Smooth muscle cell (in vitro differentiated cells): ENCODE measurements around the gene ELF1. TPM values are rescaled to one million over a fixed set of nuclear protein-coding genes. Genes with fewer than 3 reads are reported as not detected.

Experiments used
- DNase-seq: peaks from one replicate; lab custom pipeline; 2025; ENCODE audit not compliant: unreplicated experiment; lab: John Stamatoyannopoulos, UW
- H2AFZ ChIP-seq: fragments of 200-600 bp; sonication (generic); 2 replicates; pipeline ENCODE4 v1.6.0; 2016; ENCODE audit warnings: antibody characterized with exemption, low read depth, mild to moderate bottlenecking
- H3F3A ChIP-seq: fragments of 200-600 bp; sonication (generic); 2 replicates; pipeline ENCODE4 v1.6.0; 2017; ENCODE audit warnings: antibody characterized with exemption, low read depth
- H3K27ac ChIP-seq: fragments of 200-600 bp; sonication (generic); 2 replicates; pipeline ENCODE4 v1.5.1; 2016; ENCODE audit warnings: low read depth, mild to moderate bottlenecking
- H3K27me3 ChIP-seq: fragments of 200-600 bp; sonication (generic); 2 replicates; pipeline ENCODE4 v1.6.1; 2016; ENCODE audit warnings: low read depth, mild to moderate bottlenecking
- H3K36me3 ChIP-seq: fragments of 200-600 bp; sonication (generic); 2 replicates; pipeline ENCODE4 v1.5.1; 2016; ENCODE audit warnings: low read depth
- H3K4me1 ChIP-seq: fragments of 200-600 bp; sonication (generic); 2 replicates; pipeline ENCODE4 v1.5.1; 2016; ENCODE audit warnings: low read depth
- H3K4me2 ChIP-seq: fragments of 200-600 bp; sonication (generic); 2 replicates; pipeline ENCODE4 v1.6.0; 2016; ENCODE audit warnings: mild to moderate bottlenecking
- H3K4me3 ChIP-seq: fragments of 200-600 bp; sonication (generic); 2 replicates; pipeline ENCODE4 v1.5.1; 2016; ENCODE audit warnings: mild to moderate bottlenecking
- H3K79me2 ChIP-seq: fragments of 200-600 bp; sonication (generic); 2 replicates; pipeline ENCODE4 v1.6.0; 2016; ENCODE audit warnings: low read depth, mild to moderate bottlenecking
- H3K9ac ChIP-seq: fragments of 200-600 bp; sonication (generic); 2 replicates; pipeline ENCODE4 v1.6.0; 2016; ENCODE audit warnings: low read depth
- H3K9me3 ChIP-seq: fragments of 200-600 bp; sonication (generic); replicated peaks from 2 replicates; pipeline ENCODE4 v1.5.1; 2016; ENCODE audit warnings: low read depth
- H4K20me1 ChIP-seq: fragments of 200-600 bp; sonication (generic); 2 replicates; pipeline ENCODE4 v1.6.0; 2016; ENCODE audit warnings: low read depth
- WGBS: methylation state at CpG from one replicate; pipeline ENCODE4 v1.1.7; 2016; ENCODE audit warnings: low lambda C conversion rate; 5-methylcytosine and 5-hydroxymethylcytosine counted together
- polyA plus RNA-seq: library from polyadenylated mRNA; unstranded; fragments of >200 nt; fragmentation: Nextera tagmentation; extraction: Ambion mirVana; gene quantifications from 2 replicates; pipeline ENCODE4 v1.2.1, GENCODE V29; 2016
- total RNA-seq: library from RNA; depleted of rRNA; stranded (reverse); fragments of >200 nt; gene quantifications from 2 replicates; pipeline ENCODE4 v1.2.3, GENCODE V29; 2014
- TF ChIP-seq, protein P1 (sequence below): fragments of 200-600 bp; sonication (generic); IDR thresholded peaks from 2 replicates; pipeline ENCODE4 v1.5.1; 2017; ENCODE audit warnings: borderline replicate concordance, mild to moderate bottlenecking, antibody characterized with exemption; ENCODE audit not compliant: insufficient read depth, poor library complexity, severe bottlenecking

The ELF1 gene
- total and polyA plus RNA-seq, 2 experiments from 2014 or later = 21.2 to 53.1 TPM

- Histone ChIP-seq H3K79me2 (peaks cover 74% of the 10 kb centered on the region), H3K4me2 (peak overlapping the region; percentile 98), H3K4me1 (peaks cover 33% of the 10 kb centered on the region), H3K27me3 (no peaks in the 10 kb centered on the region), H3K9ac (peak overlapping the region; percentile 97), H3K4me3 (peak overlapping the region; percentile 89), H3K9me3 (no peaks in the 10 kb centered on the region), H4K20me1 (peaks cover 50% of the 10 kb centered on the region), H3K36me3 (peaks cover 2% of the 10 kb centered on the region), H3F3A (peaks cover 17% of the 10 kb centered on the region), H3K27ac (peak overlapping the region; percentile 98), H2AFZ (peak overlapping the region; percentile 38)
- TF ChIP-seq, protein P1, sequence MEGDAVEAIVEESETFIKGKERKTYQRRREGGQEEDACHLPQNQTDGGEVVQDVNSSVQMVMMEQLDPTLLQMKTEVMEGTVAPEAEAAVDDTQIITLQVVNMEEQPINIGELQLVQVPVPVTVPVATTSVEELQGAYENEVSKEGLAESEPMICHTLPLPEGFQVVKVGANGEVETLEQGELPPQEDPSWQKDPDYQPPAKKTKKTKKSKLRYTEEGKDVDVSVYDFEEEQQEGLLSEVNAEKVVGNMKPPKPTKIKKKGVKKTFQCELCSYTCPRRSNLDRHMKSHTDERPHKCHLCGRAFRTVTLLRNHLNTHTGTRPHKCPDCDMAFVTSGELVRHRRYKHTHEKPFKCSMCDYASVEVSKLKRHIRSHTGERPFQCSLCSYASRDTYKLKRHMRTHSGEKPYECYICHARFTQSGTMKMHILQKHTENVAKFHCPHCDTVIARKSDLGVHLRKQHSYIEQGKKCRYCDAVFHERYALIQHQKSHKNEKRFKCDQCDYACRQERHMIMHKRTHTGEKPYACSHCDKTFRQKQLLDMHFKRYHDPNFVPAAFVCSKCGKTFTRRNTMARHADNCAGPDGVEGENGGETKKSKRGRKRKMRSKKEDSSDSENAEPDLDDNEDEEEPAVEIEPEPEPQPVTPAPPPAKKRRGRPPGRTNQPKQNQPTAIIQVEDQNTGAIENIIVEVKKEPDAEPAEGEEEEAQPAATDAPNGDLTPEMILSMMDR = peak; percentile 10
- DNase-seq = peak; percentile 73
- under 1% methylated on average over 56 of the region's 57 CpGs for WGBS
Observed at GRCh38 chr13:41060082-41060723, 41.1 kb upstream of the ELF1 start.

- Histone ChIP-seq H3K9ac (peak overlapping the region; percentile 97), H3K36me3 (no peaks in the 10 kb centered on the region), H3K4me1 (peaks cover 27% of the 10 kb centered on the region), H3K4me2 (peak overlapping the region; percentile 98), H4K20me1 (peaks cover 56% of the 10 kb centered on the region), H3K79me2 (peaks cover 74% of the 10 kb centered on the region), H3F3A (peaks cover 17% of the 10 kb centered on the region), H3K4me3 (peak overlapping the region; percentile 89), H3K27ac (peak overlapping the region; percentile 98), H2AFZ (peak overlapping the region; percentile 38), H3K27me3 (no peaks in the 10 kb centered on the region), H3K9me3 (no peaks in the 10 kb centered on the region)
- TF ChIP-seq, protein P1 = no peak
- WGBS = 2% methylated on average over 15 of the region's 15 CpGs
- DNase-seq = no peak
Observed at GRCh38 chr13:41059456-41060081, 40.5 kb upstream of the ELF1 start.

DNA sequence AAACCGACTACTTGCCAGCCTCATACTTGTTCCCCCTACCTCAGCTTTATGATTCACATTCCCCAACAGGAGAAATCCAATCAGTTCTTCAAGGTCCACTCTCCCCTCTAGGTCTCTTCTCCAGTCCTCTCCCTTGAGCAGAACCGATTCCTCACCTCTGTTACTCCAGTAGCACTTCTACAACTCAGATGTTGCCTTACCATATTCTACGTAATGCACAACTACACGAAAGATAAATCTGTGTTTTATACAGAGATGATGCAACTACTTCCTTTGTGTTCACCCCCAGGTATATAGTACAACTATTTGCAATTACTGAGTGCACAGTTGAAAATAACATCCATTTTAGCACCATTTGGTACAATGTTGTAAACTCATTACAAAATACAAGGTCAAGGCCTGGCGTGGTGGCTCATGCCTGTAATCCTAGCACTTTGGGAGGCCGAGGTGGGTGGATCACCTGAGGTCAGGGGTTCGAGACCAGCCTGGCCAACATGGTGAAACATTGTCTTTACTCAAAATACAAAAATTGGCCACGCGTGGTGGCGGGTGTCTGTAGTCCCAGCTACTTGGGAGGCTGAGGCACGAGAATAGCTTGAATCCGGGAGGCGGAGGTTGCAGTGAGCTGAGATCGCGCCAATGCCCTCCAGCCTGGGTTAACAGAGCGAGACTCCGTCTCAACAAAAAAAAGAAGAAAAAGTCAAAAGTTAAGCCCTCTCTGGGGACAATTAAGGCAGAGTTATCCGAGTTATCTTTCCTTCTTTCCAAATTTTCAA lies 39.4 kb upstream of the ELF1 start:
- H3K27me3 ChIP-seq = no peaks in the 10 kb centered on the region
- no peak overlapping the region for H2AFZ ChIP-seq
- H3K27ac ChIP-seq = peak overlapping the region; percentile 98
- H3K4me3 ChIP-seq = peak overlapping the region; percentile 89
- 93% methylated on average over 18 of the region's 18 CpGs for WGBS
- no peaks in the 10 kb centered on the region for H3K9me3 ChIP-seq
- DNase-seq = no peak
- TF ChIP-seq, protein P1 = no peak
- H3K79me2 ChIP-seq = peaks cover 75% of the 10 kb centered on the region
- peaks cover 67% of the 10 kb centered on the region for H4K20me1 ChIP-seq
- peak overlapping the region; percentile 97 for H3K9ac ChIP-seq
- peak overlapping the region; percentile 98 for H3K4me2 ChIP-seq
- H3K4me1 ChIP-seq = peaks cover 21% of the 10 kb centered on the region
- H3F3A ChIP-seq = peaks cover 17% of the 10 kb centered on the region
- H3K36me3 ChIP-seq = no peaks in the 10 kb centered on the region
